CD4-positive, alpha-beta T cell (primary cell): ENCODE results near the gene SUFU. TPM values are rescaled to one million over a fixed set of nuclear protein-coding genes. Genes with fewer than 3 reads are reported as not detected.

Experiments
- ATAC-seq: fragments of 200-7000 bp; cut with Tn5 transposase; one replicate; pipeline ENCODE4 v1.10.0; 2022; ENCODE audit warnings: mild to moderate bottlenecking; ENCODE audit not compliant: poor library complexity
- CTCF ChIA-PET: fragments of 350-600 bp; sonication (Branson Sonifier 250); formaldehyde crosslinking; loops from one replicate; lab custom pipeline; 2021; ENCODE audit warnings: antibody characterized with exemption, inconsistent platforms; lab: Charles Lee
- POLR2A ChIA-PET: fragments of 350-600 bp; sonication (Branson Sonifier 250); formaldehyde crosslinking; loops from one replicate; lab custom pipeline; 2021; ENCODE audit warnings: antibody characterized with exemption, inconsistent platforms; lab: Charles Lee
- DNase-seq, 14 experiments: peaks; one replicate each; pipeline ENCODE4 v3.0.0-alpha.2; 2013 to 2020; ENCODE audit warnings: mixed read lengths in 2 of 14
- H3K27ac ChIP-seq, 2 donors: one replicate each; pipeline versions ENCODE4 v1.5.1 to v1.7.0; 2013; ENCODE audit warnings: low read length in 2 of 2, low read depth in 1 of 2, mild to moderate bottlenecking in 1 of 2
- H3K27me3 ChIP-seq, 2 experiments: 1 replicate in 1 of 2; 2 replicates in 1 of 2; pipeline versions ENCODE4 v1.6.1 to v1.7.0; 2013; ENCODE audit warnings: low read length in 2 of 2, control low read depth in 1 of 2, mild to moderate bottlenecking in 1 of 2, moderate library complexity in 1 of 2; ENCODE audit not compliant: insufficient read depth in 2 of 2, control insufficient read depth in 1 of 2
- H3K36me3 ChIP-seq: one replicate; pipeline ENCODE4 v1.6.1; 2013; ENCODE audit warnings: low read length, control low read depth; ENCODE audit not compliant: insufficient read depth
- H3K4me1 ChIP-seq: one replicate; pipeline ENCODE4 v1.6.1; 2013; ENCODE audit warnings: low read length, control low read depth; ENCODE audit not compliant: insufficient read depth
- H3K4me3 ChIP-seq: one replicate; pipeline ENCODE4 v1.5.1; 2013; ENCODE audit warnings: mild to moderate bottlenecking, low read length, moderate library complexity
- H3K9me3 ChIP-seq, 2 experiments: 1 replicate in 1 of 2; 2 replicates in 1 of 2; pipeline versions ENCODE4 v1.6.1 to v1.7.0; 2013; ENCODE audit warnings: low read length in 2 of 2, mild to moderate bottlenecking in 2 of 2, control low read depth in 1 of 2, moderate library complexity in 1 of 2; ENCODE audit not compliant: control insufficient read depth in 1 of 2, insufficient read depth in 1 of 2
- H3K27ac Mint-ChIP-seq: one replicate; pipeline ENCODE4 v1.8.0; 2020; ENCODE audit warnings: mixed read lengths
- H3K27me3 Mint-ChIP-seq: one replicate; pipeline ENCODE4 v1.8.0; 2021; ENCODE audit warnings: mixed read lengths
- H3K36me3 Mint-ChIP-seq: one replicate; pipeline ENCODE4 v1.8.0; 2021; ENCODE audit warnings: low read depth, mixed read lengths
- H3K4me1 Mint-ChIP-seq: one replicate; pipeline ENCODE4 v1.8.0; 2021; ENCODE audit warnings: low read depth, mixed read lengths
- H3K4me3 Mint-ChIP-seq: one replicate; pipeline ENCODE4 v1.8.0; 2020; ENCODE audit warnings: mild to moderate bottlenecking, mixed read lengths
- H3K9me3 Mint-ChIP-seq: one replicate; pipeline ENCODE4 v1.8.0; 2020; ENCODE audit warnings: mixed read lengths
- CTCF ChIP-seq: fragments of 200-600 bp; IDR thresholded peaks from one replicate; pipeline ENCODE4 v1.8.0; 2022; ENCODE audit warnings: antibody characterized with exemption, mild to moderate bottlenecking
- intact Hi-C, 2 experiments: fragments of 100-400 bp; cut with DNase I in 1 of 2; cut with micrococcal nuclease in 1 of 2; formaldehyde crosslinking; loops; one replicate each; pipeline versions ENCODE4 v1.15.1 to v1.9.0; 2023 to 2025; cut with DNase I, micrococcal nuclease
- total RNA-seq, 174 experiments: library from RNA in 2 of 174; stranded (reverse) in 2 of 174; gene quantifications; one replicate each; pipeline ENCODE4 v1.2.3 and lab custom pipeline; 2021 to 2026

The SUFU gene
- total RNA-seq, 2 experiments from 2014 or later = 6.7 to 7.3 TPM

- no peak overlapping the region for H3K4me3 Mint-ChIP-seq
- ATAC-seq (no peak), DNase-seq (no peak)
- H3K9me3 Mint-ChIP-seq = no peaks in the 10 kb centered on the region
- no peak overlapping the region for H3K27ac Mint-ChIP-seq
- intact Hi-C loops = no loop called here
- H3K4me1 Mint-ChIP-seq = peaks cover 6% of the 10 kb centered on the region
- H3K36me3 Mint-ChIP-seq = no peaks in the 10 kb centered on the region
- POLR2A ChIA-PET = no interaction called here
- H3K27me3 ChIP-seq = no peaks in the 10 kb centered on the region
- H3K36me3 ChIP-seq = no peaks in the 10 kb centered on the region
- no peaks in the 10 kb centered on the region for H3K27me3 Mint-ChIP-seq
- no peak overlapping the region for H3K27ac ChIP-seq
- TF ChIP-seq CTCF = no peak
- no peaks in the 10 kb centered on the region for H3K9me3 ChIP-seq
- no peak overlapping the region for H3K4me3 ChIP-seq
- CTCF ChIA-PET = interaction anchor here (1.3 kb wide), 1 partner anchor 357 kb away, joined by 4 read pairs; no protein-coding TSS in a partner anchor
- no peaks in the 10 kb centered on the region for H3K4me1 ChIP-seq
Measured at GRCh38 chr10:102586858-102587257, 83.1 kb downstream of the SUFU start.

- intact Hi-C loops = no loop called here
- Histone ChIP-seq H3K9me3 (no peaks in the 10 kb centered on the region), H3K27me3 (no peaks in the 10 kb centered on the region), H3K4me1 (no peaks in the 10 kb centered on the region), H3K36me3 (peaks cover 12% of the 10 kb centered on the region), H3K4me3 (no peak overlapping the region), H3K27ac (no peak overlapping the region)
- ChIA-PET POLR2A (no interaction called here), CTCF (no interaction called here)
- no peaks in the 10 kb centered on the region for H3K9me3 Mint-ChIP-seq
- no peak overlapping the region for H3K4me3 Mint-ChIP-seq
- DNase-seq (no peak), ATAC-seq (no peak)
- TF ChIP-seq CTCF = no peak
- no peaks in the 10 kb centered on the region for H3K36me3 Mint-ChIP-seq
- peaks cover 1% of the 10 kb centered on the region for H3K4me1 Mint-ChIP-seq
- no peak overlapping the region for H3K27ac Mint-ChIP-seq
- no peaks in the 10 kb centered on the region for H3K27me3 Mint-ChIP-seq
Measured at GRCh38 chr10:102588875-102589274, 85.1 kb downstream of the SUFU start.

- Histone ChIP-seq H3K9me3 (no peaks in the 10 kb centered on the region), H3K4me3 (no peak overlapping the region), H3K4me1 (no peaks in the 10 kb centered on the region), H3K27ac (no peak overlapping the region), H3K27me3 (no peaks in the 10 kb centered on the region), H3K36me3 (peaks cover 45% of the 10 kb centered on the region)
- H3K27ac Mint-ChIP-seq = no peak overlapping the region
- DNase-seq (no peak), ATAC-seq (no peak)
- POLR2A ChIA-PET = no interaction called here
- peaks cover 30% of the 10 kb centered on the region for H3K36me3 Mint-ChIP-seq
- TF ChIP-seq CTCF = no peak
- H3K4me1 Mint-ChIP-seq = peaks cover 5% of the 10 kb centered on the region
- CTCF ChIA-PET = no interaction called here
- intact Hi-C loops = loop anchor here in 1 of 2 experiments (10.0 kb wide), 1 partner anchor 628 kb away; no protein-coding TSS in a partner anchor
- no peaks in the 10 kb centered on the region for H3K27me3 Mint-ChIP-seq
- H3K4me3 Mint-ChIP-seq = no peak overlapping the region
- no peaks in the 10 kb centered on the region for H3K9me3 Mint-ChIP-seq
Measured at GRCh38 chr10:102593074-102593803, 89.5 kb downstream of the SUFU start.
